NCI-H187 treated with DMSO at 0.1 percent for 48 hours (cell line): ENCODE measurements around the gene POU4F1.

ENCODE experiments used
- DNase-seq: peaks from one replicate; lab custom pipeline; 2025; lab: John Stamatoyannopoulos, UW

Gene POU4F1

GRCh38 chr13:78606471-78607408 lies 3.4 kb upstream of the POU4F1 start:
- DNase-seq: no peak

DNA sequence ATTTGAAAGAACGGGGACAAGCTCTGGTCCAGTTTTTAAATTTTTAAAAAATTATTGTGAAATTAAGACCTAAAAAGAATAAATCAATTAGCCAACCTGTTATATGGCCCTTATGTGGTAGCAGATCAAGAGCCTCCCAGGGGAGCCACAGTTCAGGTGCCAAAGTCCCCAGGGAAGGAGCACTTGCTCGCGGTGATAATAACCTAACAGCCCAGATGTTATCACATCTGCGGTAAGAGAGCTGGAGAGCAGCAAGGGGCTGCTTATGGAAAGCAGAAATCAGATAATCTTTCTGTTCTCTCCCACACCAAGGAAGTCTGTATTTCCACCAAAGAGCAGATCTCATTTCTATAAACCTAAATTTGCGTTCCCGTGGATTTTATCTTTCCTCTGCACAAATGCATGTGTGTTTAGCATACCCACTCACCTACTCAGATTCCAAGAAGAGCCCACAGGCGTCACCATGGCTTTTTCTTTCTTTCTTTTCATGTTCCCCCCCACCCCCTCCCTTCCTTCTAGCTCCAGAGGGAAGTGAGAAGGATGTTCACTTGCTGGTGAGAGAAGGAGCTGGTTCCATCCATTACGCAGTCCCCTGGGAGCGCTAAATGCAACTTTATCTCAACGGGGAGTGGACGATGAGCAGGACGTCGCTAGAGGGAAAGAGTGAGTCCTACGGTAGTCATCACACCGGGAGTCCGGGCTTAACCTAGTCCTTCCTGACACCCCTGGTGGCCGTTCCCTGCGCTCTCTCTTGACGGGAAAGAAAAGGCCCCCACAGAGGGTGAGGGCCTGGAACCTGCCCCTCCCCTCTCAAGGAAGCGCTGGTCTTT lies 1.6 kb upstream of the POU4F1 start:
- peak; percentile 69 for DNase-seq

GRCh38 chr13:78602561-78603239 lies 652 bp downstream of the POU4F1 start:
- no peak for DNase-seq

GRCh38 chr13:78601874-78602560 lies 1.3 kb downstream of the POU4F1 start:
- no peak for DNase-seq

GRCh38 chr13:78601124-78601873 lies 2.1 kb downstream of the POU4F1 start:
- DNase-seq: no peak

DNA sequence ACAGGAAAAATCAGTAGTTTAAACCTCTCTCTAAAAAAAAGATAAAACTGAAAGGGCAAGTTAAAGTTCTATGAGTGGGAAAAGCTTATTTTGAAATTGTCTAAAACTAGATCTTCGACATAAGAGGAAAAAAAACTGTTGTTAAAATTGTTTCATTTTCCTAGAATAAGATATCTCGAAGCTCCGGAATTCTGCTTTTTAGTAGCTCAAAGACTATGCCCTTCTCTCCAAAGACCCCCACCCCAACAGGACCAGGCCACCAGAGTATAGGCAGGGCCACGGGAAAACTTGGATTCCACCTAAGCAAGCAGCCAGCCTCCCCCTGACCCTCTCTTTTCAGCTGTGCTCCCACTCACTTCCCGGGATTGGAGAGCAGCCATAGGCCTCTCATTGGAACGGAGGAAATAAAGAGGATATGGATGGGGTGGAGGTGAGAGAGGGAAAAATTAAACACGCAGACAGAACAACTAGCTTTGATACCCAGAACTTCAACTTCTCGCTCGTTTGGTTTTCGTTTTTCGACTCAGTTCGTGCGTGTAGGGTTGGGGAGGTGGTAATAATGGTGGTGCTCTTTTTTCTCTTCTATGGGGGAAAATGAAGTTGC lies 3.0 kb downstream of the POU4F1 start:
- no peak for DNase-seq

DNA sequence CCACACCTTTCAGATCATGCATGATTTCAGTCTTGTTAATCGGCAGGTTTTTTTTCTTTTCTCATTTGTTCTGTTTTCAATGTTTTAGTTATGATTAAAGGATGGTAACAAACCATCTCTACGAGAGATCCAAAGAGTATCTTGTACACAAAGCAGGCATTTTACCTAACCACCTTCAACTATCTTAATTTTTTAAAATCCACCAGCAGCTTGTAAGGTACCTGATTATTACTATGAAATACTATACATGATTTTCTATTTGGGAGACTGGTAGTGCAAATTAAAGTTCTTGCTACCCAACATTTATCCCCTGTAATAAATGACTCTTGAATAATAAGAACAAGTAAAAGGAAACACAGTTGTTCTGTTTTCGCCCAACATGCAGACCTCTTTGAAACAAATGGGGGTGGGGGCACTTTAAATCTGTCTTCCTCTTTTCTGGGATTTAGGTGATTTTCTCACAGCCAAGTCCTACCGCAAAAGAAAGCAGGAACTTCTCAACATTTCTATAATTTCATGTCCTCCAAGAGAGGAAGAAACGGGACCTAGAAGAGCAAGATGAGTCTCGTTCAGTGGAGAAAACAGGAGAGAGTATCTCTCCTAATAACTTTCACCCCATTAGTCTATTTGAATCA lies 3.6 kb downstream of the POU4F1 start:
- no peak for DNase-seq

- DNase-seq: no peak
These were observed 4.2 kb downstream of the POU4F1 start for GRCh38 chr13:78598966-78599644.

DNA sequence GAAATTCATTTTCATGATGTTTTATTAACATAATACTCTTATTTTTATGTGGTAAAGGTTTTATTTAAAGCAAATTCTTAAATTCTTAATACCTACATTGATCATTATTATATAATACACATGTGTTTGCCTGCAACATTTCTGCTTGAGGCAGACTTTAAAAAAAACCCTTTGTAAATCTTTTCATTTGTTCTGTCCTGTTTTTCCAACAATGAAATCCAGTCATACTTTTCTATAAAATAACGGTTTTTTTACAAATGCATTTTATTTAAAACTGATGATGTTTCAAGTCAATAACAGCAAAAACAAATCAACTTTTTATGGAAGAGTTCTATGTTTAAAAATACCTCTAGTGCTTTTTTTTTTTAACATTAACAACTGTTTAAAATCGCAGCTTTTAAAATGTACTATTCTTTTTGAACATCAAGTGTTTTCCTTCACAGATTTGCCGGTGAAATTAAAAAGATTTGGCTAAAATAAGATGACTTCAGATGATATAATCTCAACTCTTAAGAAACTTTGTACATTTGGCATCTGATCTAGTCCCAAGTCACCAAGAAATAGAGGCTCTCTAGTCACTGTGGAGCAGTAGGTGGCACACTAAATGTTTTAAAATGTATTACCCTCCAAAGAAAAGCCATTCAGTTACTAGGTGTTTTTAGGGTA lies 5.1 kb downstream of the POU4F1 start:
- DNase-seq: no peak

DNA sequence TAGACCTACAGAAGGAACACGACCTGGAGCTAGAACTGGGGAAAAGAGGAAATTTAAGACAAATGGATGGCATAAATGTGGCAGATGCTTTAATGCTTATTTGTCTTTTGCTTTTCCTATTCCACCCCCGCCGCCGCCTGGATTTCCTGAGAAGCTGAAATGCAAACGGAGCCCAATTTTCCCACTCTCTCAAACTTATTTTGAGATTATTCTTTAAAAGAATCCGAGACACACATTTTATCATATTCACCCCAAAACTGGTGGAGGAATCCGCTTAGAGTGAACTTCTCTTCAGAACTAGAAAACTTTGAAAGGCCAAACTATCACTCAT lies 5.8 kb downstream of the POU4F1 start:
- DNase-seq: no peak

DNA sequence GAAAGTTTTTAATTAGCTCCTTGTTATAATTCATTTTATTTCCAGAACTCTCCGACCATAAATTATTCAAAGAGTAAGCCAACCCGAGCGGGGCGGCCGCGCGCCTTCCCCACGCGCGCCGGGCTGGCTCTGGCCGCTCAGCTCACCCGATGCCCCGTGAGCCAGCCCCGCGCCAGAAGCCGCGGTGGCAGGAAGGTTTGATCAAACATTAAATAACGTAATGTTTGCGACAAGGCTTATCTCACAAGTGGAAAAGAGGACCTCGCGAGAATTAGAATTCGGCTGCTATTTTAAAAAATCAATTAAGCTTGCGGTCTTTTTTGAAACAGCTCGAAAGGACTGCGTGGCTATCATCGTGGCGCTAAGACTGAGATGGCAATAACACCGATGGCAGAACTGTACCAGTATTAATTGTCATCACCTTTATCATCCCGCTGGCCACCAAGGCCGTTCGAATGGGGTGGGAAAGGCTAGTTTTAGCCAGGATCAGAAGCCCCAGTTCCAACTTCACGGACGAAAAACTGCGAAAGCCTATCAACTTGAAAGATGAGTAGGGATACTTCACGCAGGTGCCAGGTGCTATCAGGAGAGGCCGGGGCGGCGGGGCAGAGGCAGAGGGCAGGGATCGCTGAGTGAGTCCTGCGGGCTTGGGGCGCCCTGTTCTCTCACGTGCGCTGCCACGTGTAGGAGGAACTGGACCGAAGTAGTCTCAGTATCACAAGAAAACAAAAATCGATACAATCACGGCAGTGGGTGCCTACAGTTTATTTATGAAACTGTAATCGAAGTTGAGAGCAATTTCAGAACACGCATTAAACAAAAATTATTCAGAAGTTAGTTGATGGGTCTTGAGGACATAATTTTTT lies 6.4 kb downstream of the POU4F1 start:
- DNase-seq: no peak

- no peak for DNase-seq
These were observed 7.0 kb downstream of the POU4F1 start for GRCh38 chr13:78596399-78596735.

GRCh38 chr13:78595495-78596398 lies 7.6 kb downstream of the POU4F1 start:
- no peak for DNase-seq

DNA sequence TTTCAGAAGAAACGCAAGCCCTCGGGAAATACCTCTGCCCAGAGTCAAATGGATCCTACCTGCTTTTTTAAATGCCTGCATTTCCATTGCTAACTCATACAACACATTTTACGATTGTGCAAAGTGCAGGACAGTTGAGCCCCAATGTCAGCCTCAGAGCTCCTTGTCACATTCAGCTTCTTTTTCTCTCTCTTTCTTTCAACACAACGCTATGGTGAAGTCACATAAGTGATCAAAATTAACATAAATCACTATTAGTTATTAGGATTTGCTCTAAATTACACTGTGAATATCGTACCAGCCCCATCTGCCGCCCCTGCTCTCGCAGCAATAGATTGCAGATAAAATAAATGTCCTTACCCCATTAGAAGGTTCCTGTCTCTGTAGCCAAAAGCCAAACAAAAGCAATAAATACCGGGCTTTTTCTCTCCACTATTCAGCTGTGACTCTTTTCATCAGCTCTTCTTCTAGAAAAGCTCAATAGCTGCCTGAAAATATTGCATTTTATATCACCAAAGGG lies 8.8 kb downstream of the POU4F1 start:
- no peak for DNase-seq

DNA sequence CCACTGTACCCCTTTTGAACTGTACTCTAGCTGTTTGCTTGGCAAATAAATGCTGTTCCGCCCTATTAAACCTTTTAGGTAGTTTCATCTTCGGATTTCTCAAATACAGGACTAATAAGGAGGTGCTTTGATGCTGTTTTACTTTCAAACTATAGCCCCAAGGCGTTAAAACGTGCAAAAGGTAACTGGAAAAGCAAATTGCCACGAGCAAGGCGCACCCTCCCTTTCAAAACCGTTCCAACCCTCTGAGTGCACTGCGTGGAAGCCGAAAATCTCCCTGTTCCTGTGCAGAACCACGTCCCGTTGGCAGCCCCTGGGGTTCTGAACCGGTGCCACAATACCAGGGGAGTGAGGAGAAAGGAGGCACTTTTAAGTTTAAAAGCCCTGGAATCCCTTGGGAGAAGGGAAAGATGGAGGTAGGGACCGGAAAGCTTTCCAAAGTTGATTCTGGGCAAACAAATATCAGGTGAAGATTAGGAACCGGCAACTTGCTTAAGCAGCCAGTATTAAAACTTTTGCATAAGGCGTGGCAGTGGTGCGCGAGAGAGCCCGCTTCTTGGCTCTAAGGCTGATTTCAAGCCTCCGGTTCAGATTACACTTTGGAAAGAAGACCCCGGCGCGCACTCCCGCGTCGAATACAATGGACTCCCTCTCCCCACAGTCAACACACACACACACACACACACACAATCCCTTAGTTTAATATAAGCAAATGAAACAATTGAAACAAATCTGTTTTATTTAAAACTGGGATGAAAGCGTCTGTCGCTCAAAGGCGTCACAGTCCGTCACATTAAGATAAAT lies 9.5 kb downstream of the POU4F1 start:
- DNase-seq: no peak

DNA sequence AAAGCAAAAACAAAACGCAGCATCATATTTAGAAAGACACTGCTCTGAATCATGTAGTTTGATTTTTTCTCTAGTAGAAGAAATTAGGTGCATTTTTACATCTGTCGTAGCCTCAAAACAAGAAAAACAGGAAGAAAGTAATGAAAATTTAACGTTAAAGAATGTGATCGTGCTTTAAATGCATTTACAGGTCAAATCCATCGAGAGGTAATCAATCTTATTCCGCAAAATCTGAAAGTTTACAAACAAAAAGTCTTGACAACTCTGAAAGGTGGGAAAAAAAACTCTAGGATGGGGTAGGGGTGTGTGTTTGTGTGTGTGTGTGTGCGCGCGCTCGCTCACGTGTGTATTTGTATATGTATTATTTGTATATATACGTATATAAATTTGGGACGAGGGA lies 10.2 kb downstream of the POU4F1 start:
- DNase-seq: no peak
